Measurements from ENCODE around the gene ZP3. TPM values are rescaled to one million over a fixed set of nuclear protein-coding genes. Genes with fewer than 3 reads are reported as not detected.

Gene ZP3
- total and polyA plus RNA-seq, 2 of the 8 experiments (the other 6 are each of a cell fraction or from before 2014, with no cell fraction given), result 1.5 to 2.4 TPM

DNA sequence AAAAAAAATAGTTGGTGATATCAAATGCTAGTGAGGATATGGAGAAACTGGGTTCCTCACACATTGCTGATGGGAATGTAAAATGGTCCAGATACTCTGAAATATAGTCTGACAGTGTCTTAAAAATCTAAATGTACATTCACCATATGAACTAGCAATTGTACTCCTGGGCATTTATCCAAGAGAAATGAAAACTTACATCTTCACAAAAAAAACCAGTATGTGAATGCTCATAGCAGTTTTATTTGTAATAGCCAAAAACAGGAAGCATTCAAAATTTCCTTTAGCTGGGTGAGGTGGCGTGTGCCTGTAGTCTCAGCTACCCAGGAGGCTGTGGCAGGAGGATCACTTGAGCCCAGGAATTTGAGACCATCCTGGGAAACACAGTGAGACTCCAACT is 13.1 kb upstream of the ZP3 start (continued):
- TF ChIP-seq EP300 (IDR thresholded peaks at IDR 0.05; ENCODE audit: borderline replicate concordance in 1 of 2, low read depth in 2 of 2, low read length in 2 of 2), result no peak
